Measurements from ENCODE around the gene APH1A.

GRCh38 chr1:150268340-150268704, 494 bp downstream of the APH1A start:
- TF ChIP-seq EZH2 (IDR thresholded peaks at IDR 0.05) (no peak), CTCF (IDR thresholded peaks at IDR 0.05) (no peak), EZH2phosphoT487 (IDR thresholded peaks at IDR 0.05) (no peak)
